Measurements from ENCODE around the gene UMODL1. TPM values are rescaled to one million over a fixed set of nuclear protein-coding genes. Genes with fewer than 3 reads are reported as not detected.

The UMODL1 gene
- total RNA-seq, 2 experiments from 2014 or later: not detected

GRCh38 chr21:42082501-42083360 lies 11.6 kb downstream of the UMODL1 start:
- Mint-ChIP-seq H3K27ac (no peak overlapping the region), H3K4me1 (ENCODE audit: low read depth) (no peaks in the 10 kb centered on the region), H3K4me3 (no peak overlapping the region), H3K36me3 (ENCODE audit: low read depth) (no peaks in the 10 kb centered on the region), H3K9me3 (no peaks in the 10 kb centered on the region), H3K27me3 (no peaks in the 10 kb centered on the region)
- POLR2A ChIA-PET: no interaction called here
- CTCF ChIA-PET: interaction anchor here (2.0 kb wide), 1 partner anchor 25 kb away, joined by 5 read pairs; no protein-coding TSS in a partner anchor
- no peak for TF ChIP-seq CTCF (IDR thresholded peaks at IDR 0.05)
- ATAC-seq (no peak), DNase-seq (no peak)
- intact Hi-C loops (cut with micrococcal nuclease): no loop called here

- TF ChIP-seq CTCF (IDR thresholded peaks at IDR 0.05): no peak
- CTCF ChIA-PET: no interaction called here
Measured at GRCh38 chr21:42083361-42083690, 12.2 kb downstream of the UMODL1 start.

GRCh38 chr21:42084079-42084478 lies 13.0 kb downstream of the UMODL1 start:
- intact Hi-C loops (cut with micrococcal nuclease): no loop called here
- H3K4me1 Mint-ChIP-seq (ENCODE audit: low read depth): peaks cover 5% of the 10 kb centered on the region
- ATAC-seq: no peak
- H3K27me3 Mint-ChIP-seq: no peaks in the 10 kb centered on the region
- no peak for TF ChIP-seq CTCF (IDR thresholded peaks at IDR 0.05)
- CTCF ChIA-PET: no interaction called here
- DNase-seq: no peak
- H3K36me3 Mint-ChIP-seq (ENCODE audit: low read depth): no peaks in the 10 kb centered on the region
- no peaks in the 10 kb centered on the region for H3K9me3 Mint-ChIP-seq
- POLR2A ChIA-PET: no interaction called here
- no peak overlapping the region for H3K27ac Mint-ChIP-seq
- H3K4me3 Mint-ChIP-seq: no peak overlapping the region

More at GRCh38 chr21:42083361-42083690, 12.2 kb downstream of the UMODL1 start:
- Mint-ChIP-seq H3K9me3 (no peaks in the 10 kb centered on the region), H3K36me3 (ENCODE audit: low read depth) (no peaks in the 10 kb centered on the region), H3K27ac (no peak overlapping the region), H3K4me1 (ENCODE audit: low read depth) (no peaks in the 10 kb centered on the region), H3K27me3 (no peaks in the 10 kb centered on the region), H3K4me3 (no peak overlapping the region)
- ATAC-seq: no peak
- intact Hi-C loops (cut with micrococcal nuclease): no loop called here
- POLR2A ChIA-PET: no interaction called here
- no peak for DNase-seq

- TF ChIP-seq CTCF (IDR thresholded peaks at IDR 0.05): no peak
- intact Hi-C loops (cut with micrococcal nuclease): no loop called here
- ChIA-PET POLR2A (no interaction called here), CTCF (interaction anchor here (0.9 to 3.4 kb wide), 2 partner anchors 17 to 22 kb away, joined by 3 to 13 read pairs; no protein-coding TSS in a partner anchor)
- peaks cover 11% of the 10 kb centered on the region for H3K4me1 Mint-ChIP-seq (ENCODE audit: low read depth)
- no peaks in the 10 kb centered on the region for H3K9me3 Mint-ChIP-seq
- H3K4me3 Mint-ChIP-seq: no peak overlapping the region
- ATAC-seq: no peak
- no peaks in the 10 kb centered on the region for H3K27me3 Mint-ChIP-seq
- DNase-seq: no peak
- H3K27ac Mint-ChIP-seq: no peak overlapping the region
- no peaks in the 10 kb centered on the region for H3K36me3 Mint-ChIP-seq (ENCODE audit: low read depth)
Measured at GRCh38 chr21:42085246-42086077, 14.3 kb downstream of the UMODL1 start.

- ATAC-seq: no peak
- no peak overlapping the region for H3K27ac Mint-ChIP-seq
- no peaks in the 10 kb centered on the region for H3K9me3 Mint-ChIP-seq
- CTCF ChIA-PET: interaction anchor here (0.6 to 3.4 kb wide), 4 partner anchors 10 to 293 kb away, joined by 3 to 13 read pairs (median 4); no protein-coding TSS in a partner anchor
- intact Hi-C loops (cut with micrococcal nuclease): no loop called here
- peaks cover 11% of the 10 kb centered on the region for H3K4me1 Mint-ChIP-seq (ENCODE audit: low read depth)
- H3K27me3 Mint-ChIP-seq: no peaks in the 10 kb centered on the region
- TF ChIP-seq CTCF (IDR thresholded peaks at IDR 0.05): no peak
- POLR2A ChIA-PET: no interaction called here
- no peaks in the 10 kb centered on the region for H3K36me3 Mint-ChIP-seq (ENCODE audit: low read depth)
- no peak overlapping the region for H3K4me3 Mint-ChIP-seq
- DNase-seq: no peak
Measured at GRCh38 chr21:42086969-42087368, 15.9 kb downstream of the UMODL1 start.

Measured in activated CD8-positive, alpha-beta T cell treated with anti-CD3 and anti-CD28 coated beads for 36 hours (primary cell).